ENCODE measurements around the gene TMPRSS3.

The TMPRSS3 gene

DNA sequence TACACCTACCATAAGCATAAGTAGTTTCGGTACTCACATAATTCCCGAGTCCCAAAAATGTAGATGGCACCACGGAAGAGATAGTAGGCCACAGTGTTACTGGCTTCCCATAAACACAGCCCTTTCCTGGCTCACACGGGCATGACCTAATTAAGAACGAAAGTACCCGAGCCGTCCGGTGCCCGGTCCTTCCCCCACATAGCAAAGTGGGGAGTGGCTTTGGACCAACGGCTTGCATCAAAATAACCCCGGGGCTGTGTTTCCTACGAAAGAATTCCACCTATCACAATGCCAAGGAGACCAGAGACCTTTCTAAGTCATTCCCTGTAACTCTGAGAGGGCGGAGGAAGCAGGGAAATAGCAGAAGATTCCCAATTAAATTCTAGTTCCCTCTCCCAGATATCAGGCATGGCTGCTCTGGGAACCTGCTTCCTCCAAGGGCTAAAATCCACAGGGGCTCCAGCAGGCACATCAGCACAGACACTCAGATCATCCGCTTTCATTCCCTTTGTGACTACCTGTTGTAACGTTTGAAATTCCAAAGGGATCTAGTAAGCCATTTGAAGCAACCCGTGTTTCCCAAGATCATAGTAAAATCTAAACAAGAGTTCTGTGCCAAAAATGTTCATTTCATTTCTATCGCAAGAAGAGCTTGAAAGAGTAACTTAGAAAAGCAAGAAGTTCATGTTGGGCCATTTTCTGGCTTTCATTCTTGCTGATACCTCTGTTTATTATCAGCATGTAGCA lies at the start of gene TMPRSS3:
TMPRSS3 (minus strand) TSS at position 148 of the 747 bp plus-strand sequence. CDS start 635 bp downstream, outside the sequence.
- in situ Hi-C loops (cut with MboI; ENCODE audit: low sequenced_read_pairs) = no loop called here

- in situ Hi-C loops (cut with MboI; ENCODE audit: low sequenced_read_pairs) = loop anchor here (10.0 kb wide), 1 partner anchor 291 kb away; no protein-coding TSS in a partner anchor
Observed at GRCh38 chr21:42445311-42445710, 49.5 kb upstream of the TMPRSS3 start.

DNA sequence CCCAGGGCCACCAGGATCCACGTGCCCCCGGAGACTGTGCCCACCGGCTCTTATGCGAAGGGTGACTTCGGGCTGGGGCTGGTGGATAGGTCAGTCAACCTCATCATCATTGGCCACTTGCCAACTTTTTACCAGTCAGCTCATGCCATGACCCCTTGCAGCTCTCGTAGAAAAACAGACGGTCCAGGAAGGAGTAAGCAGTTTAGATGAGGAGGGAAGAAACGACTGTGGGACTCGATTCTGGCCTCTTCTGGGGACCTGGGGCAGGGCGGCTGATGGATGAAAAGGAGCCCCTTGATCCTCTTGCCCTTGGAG lies 48.9 kb upstream of the TMPRSS3 start:
- in situ Hi-C loops (cut with MboI; ENCODE audit: low sequenced_read_pairs) = loop anchor here (10.0 kb wide), 1 partner anchor 290 kb away; no protein-coding TSS in a partner anchor

GRCh38 chr21:42443876-42444744 lies 48.3 kb upstream of the TMPRSS3 start:
- in situ Hi-C loops (cut with MboI; ENCODE audit: low sequenced_read_pairs) = loop anchor here (10.0 kb wide), 1 partner anchor 289 kb away; no protein-coding TSS in a partner anchor

DNA sequence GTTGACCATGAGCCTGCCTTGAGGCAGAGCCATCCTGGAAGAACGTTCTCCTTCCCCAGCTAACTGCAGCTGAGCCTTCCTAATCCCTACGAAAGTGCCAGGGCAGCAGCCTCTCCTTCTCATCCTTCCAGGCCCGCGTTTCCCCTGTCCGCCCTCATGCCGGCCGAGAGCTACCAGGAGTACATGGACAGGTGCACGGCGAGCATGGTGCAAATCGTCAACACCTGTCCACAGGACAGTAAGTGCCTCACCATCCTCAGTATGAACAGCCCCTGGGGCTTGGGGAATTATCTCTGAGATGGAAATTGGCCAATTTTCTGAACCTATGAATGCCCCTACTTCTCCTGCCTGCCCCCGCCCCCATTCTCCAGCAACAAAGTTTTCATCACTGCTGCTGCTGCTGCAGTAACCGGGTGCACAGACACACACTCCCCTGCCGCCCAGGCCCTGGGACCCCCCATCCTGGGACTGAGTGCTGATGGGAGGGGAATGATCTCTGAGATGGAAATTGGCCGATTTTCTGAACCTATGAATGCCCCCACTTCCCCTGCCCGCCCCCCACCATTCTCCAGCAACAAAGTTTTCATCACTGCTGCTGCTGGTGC lies 47.4 kb upstream of the TMPRSS3 start:
- in situ Hi-C loops (cut with MboI; ENCODE audit: low sequenced_read_pairs) = loop anchor here (10.0 kb wide), 1 partner anchor 288 kb away; no protein-coding TSS in a partner anchor

GRCh38 chr21:42441963-42442362 lies 46.1 kb upstream of the TMPRSS3 start:
- in situ Hi-C loops (cut with MboI; ENCODE audit: low sequenced_read_pairs) = loop anchor here (10.0 kb wide), 1 partner anchor 287 kb away; no protein-coding TSS in a partner anchor

GRCh38 chr21:42440187-42440792 lies 44.4 kb upstream of the TMPRSS3 start:
- in situ Hi-C loops (cut with MboI; ENCODE audit: low sequenced_read_pairs) = loop anchor here (10.0 kb wide), 1 partner anchor 285 kb away; no protein-coding TSS in a partner anchor

DNA sequence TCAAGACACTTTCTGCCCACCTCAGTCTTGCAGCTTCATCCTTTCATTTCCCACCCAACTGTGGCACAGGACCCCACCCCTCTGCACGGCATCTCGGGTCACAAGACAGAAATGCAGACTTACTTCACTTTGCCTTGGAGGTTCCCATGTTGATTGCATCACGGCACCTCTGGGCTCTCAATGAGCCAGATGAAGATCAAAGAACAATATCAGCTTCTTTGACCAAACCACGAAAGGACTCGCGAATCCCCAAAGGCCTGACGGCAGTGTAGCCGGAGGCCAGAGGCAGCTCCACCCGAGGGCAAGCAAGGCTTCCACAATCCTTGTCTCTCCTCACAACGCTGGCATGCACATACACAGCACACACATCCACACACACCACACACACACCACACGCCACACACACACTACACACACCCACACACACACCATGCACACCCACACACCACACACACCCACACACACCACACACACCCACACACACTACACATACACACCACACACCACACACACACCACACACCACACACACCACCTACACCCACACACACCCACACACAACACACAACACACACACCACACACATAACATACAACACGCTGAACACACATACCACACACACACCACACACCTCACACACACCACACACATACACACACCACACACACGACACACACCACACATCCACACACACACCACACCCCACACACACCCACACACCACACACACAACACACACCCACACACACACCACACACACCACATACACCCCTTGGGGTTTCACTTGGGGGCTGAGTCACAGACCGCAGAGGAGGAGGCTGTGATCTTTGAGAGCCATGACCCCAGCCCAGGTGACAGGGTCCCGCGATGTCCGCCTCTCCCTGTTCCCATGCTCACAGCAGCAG lies 43.7 kb upstream of the TMPRSS3 start:
- in situ Hi-C loops (cut with MboI; ENCODE audit: low sequenced_read_pairs) = loop anchor here (10.0 kb wide), 1 partner anchor 285 kb away; no protein-coding TSS in a partner anchor

DNA sequence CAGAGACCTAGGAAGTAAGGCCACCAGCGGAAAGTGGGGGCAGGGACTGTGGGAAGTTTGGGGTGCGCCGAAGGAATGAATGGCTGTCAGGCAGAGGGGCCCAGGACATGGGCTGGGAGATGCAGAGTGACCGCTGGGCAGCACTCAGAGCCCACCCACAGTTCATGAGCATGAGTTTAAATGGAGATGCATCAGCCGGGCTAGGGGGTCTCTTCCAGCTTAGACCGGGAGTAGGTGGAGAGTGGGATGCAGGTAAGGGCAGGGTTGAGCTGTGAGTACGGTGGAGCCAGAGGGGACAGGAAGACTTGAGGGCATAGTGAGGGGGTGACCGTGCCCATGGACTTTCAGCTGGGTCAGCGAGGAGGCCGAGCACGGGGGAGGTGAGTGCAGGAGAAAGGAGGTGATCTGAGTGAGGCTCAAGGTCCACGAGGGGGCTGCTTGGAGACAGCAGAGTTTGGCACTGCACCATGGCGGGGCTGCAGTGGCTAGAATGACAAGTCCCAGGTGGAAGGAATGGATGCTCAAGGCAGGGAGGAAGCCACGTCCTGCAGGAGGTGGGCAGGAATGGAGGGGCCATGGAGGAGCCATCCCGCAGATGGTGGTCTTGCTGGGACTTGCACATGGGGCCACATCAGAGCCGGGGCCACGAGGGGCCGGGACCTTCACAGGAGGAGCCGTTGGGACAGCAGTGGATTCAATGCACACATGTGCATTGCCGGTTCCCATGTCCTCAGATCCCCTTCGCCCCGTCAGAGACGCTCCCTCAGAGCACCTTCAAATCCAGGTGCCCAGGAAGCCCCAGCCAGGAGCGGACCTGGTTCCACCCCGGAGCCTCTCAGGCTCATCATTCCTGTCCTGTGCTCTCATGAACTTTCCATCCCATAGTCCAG lies 42.7 kb upstream of the TMPRSS3 start:
- in situ Hi-C loops (cut with MboI; ENCODE audit: low sequenced_read_pairs) = no loop called here

DNA sequence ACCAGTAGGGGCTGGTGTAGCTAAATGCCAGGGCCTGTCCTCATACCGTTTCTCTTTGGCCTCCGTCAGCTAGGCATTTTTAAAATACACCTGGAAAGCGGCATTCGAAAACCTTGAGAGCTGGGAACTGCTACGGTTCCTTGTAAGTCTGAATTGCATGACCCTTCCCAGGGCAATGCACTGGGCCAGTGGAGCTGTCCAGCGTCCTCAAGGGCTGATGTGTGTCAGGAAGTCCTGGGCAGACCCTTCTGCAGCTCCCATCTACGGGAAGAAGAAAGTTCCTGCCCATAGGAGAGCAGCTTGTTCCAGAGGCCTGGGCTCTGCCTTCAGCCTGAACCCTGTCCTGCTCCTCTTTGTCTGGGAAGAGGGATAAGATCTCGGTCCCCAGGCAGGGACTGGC lies 41.9 kb upstream of the TMPRSS3 start:
- in situ Hi-C loops (cut with MboI; ENCODE audit: low sequenced_read_pairs) = no loop called here

DNA sequence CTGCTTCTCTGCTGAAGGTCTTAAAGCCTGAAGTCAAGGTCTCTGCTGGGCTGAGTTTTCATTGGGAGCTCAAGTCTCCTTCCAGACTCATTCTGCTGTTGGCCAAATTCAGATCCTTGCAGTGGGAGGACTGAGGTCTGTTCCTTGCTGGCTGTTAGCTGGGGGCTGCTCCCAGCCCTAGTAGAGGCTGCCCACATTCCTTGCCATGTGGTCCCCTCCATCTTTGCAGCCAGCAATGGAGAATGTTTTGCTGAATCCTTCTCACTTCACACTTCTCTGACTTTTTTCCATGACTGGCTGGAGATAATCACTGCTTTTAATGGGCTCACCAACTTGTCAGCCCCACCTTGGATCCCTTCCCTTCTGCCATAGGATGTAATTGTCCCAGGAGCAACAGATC lies 41.1 kb upstream of the TMPRSS3 start:
- in situ Hi-C loops (cut with MboI; ENCODE audit: low sequenced_read_pairs) = no loop called here

- in situ Hi-C loops (cut with MboI; ENCODE audit: low sequenced_read_pairs) = no loop called here
Observed at GRCh38 chr21:42435833-42436232, 40.0 kb upstream of the TMPRSS3 start.

DNA sequence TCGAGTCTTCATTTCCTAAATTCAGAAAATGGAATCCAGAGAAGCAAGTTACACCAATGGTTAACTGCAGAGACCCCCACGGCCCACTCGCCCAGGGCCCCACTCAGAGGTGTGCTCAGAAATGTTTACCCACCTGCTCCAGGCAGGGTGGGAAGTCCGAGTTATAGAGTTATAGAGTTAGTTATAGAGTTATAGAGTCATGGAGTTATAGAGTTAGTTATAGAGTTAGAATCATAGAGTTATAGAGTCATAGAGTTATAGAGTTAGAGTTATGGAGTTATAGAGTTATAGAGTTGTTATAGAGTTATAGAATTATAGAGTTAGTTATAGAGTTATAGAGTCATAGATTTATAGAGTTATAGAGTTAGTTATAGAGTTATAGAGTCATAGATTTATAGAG lies 39.5 kb upstream of the TMPRSS3 start:
- in situ Hi-C loops (cut with MboI; ENCODE audit: low sequenced_read_pairs) = no loop called here

DNA sequence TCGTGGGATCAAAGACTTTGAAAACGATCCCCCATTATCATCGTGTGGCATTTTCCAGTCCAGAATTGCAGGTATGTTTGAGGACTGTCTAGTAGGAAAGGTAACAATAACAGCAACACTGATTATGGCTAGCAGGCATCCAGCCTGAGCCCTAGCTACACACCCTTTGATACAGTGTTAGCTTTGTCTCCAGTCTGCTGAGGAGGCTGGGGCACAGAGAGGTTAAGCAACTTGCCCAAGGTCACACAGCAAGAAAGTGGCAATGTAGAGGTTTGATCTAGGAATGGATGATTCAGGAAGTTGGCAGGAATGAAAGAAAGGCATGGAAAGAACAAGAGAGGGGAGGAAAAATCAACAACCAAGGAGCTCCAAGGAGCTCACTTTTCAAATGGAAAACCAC lies 39.0 kb upstream of the TMPRSS3 start:
- in situ Hi-C loops (cut with MboI; ENCODE audit: low sequenced_read_pairs) = no loop called here

- in situ Hi-C loops (cut with MboI; ENCODE audit: low sequenced_read_pairs) = no loop called here
Observed at GRCh38 chr21:42433946-42434551, 38.2 kb upstream of the TMPRSS3 start.

DNA sequence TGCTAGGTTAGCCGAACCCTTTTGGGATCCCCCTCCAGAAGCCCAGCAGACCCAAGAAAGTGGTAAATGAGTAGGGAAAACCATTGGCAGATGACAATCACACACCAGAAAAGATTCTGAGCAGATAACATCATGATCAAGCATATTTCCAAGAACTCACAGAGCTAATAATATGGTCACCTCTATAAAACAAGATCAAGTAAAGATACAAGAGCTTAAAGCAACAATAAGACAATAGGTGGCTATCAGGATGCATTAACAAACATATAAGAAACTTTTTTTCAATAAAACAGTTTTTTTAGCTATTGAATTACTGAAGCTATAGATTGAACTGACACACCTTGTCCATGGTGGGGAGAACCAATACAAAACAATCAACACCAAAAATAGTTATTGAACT lies 36.8 kb upstream of the TMPRSS3 start:
- in situ Hi-C loops (cut with MboI; ENCODE audit: low sequenced_read_pairs) = no loop called here

DNA sequence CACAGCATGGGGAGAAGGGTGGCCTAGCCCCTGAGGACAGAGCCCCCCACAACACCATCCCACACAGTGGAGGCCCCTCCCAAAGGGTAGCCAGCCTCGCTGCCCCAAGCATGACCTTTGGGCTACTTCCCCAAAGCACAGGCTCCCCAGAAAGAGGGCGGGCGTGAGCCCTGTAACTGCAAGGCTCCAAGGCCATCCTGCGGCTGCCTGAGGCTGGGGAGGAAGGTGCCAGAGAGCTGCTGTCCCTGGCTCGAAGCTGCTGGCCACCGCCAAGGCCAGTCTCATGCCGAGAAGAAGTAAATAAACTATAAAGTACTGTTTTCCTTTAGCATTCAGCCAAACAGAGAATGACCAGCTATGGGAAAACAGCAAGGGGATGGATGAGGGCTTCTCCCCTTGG lies 35.3 kb upstream of the TMPRSS3 start:
- in situ Hi-C loops (cut with MboI; ENCODE audit: low sequenced_read_pairs) = no loop called here

DNA sequence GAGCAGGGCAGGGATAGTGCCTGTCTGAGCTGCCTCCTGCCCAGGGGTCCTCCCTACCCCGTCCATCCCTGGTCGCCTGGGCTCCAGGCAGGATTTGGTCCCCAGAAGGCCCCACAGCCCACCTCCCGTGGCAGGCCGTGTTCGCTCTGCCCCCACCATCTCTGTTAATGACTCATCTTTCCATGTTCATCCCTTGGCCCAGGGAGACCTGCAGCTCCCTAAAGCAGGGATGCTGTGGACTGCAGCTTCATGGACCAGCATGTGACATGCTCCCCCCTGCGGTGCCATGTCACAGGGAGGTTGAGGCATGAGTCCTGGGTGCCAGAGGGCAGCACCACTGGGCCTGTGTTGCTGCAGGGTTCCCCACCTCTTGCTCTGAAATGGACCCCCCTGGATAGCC lies 34.7 kb upstream of the TMPRSS3 start:
- in situ Hi-C loops (cut with MboI; ENCODE audit: low sequenced_read_pairs) = no loop called here
